ENCODE data around the gene SSUH2. TPM values are rescaled to one million over a fixed set of nuclear protein-coding genes. Genes with fewer than 3 reads are reported as not detected.

Gene SSUH2
- total RNA-seq, 1 donor from 2014 or later, result not detected

- Mint-ChIP-seq H3K27me3 (peaks cover 3% of the 10 kb centered on the region), H3K36me3 (ENCODE audit: low read depth) (no peaks in the 10 kb centered on the region), H3K4me3 (no peak overlapping the region), H3K9me3 (no peaks in the 10 kb centered on the region), H3K4me1 (peaks cover 6% of the 10 kb centered on the region), H3K27ac (no peak overlapping the region)
- ATAC-seq (ENCODE audit: low read depth), result no peak
- ChIA-PET CTCF (interaction anchor here (1.0 to 2.3 kb wide), 4 partner anchors 10 to 180 kb away, joined by 3 to 9 read pairs (median 3); no protein-coding TSS in a partner anchor), POLR2A (no interaction called here)
- no peak for TF ChIP-seq CTCF (IDR thresholded peaks at IDR 0.05)
- intact Hi-C loops (cut with micrococcal nuclease), result loop anchor here (10.0 kb wide), 1 partner anchor 297 kb away; no protein-coding TSS in a partner anchor
- DNase-seq, result no peak
Measured at GRCh38 chr3:8621872-8622271, 22.7 kb downstream of the SSUH2 start.

GRCh38 chr3:8621141-8621540 lies 23.5 kb downstream of the SSUH2 start:
- ChIA-PET POLR2A (no interaction called here), CTCF (interaction anchor here (1.1 to 2.3 kb wide), 2 partner anchors 11 to 179 kb away, joined by 3 to 9 read pairs; no protein-coding TSS in a partner anchor)
- Mint-ChIP-seq H3K9me3 (no peaks in the 10 kb centered on the region), H3K36me3 (ENCODE audit: low read depth) (no peaks in the 10 kb centered on the region), H3K4me1 (peaks cover 6% of the 10 kb centered on the region), H3K4me3 (no peak overlapping the region), H3K27me3 (peaks cover 3% of the 10 kb centered on the region), H3K27ac (no peak overlapping the region)
- DNase-seq (no peak), ATAC-seq (ENCODE audit: low read depth) (no peak)
- intact Hi-C loops (cut with micrococcal nuclease), result loop anchor here (10.0 kb wide), 1 partner anchor 296 kb away; no protein-coding TSS in a partner anchor
- TF ChIP-seq CTCF (IDR thresholded peaks at IDR 0.05), result no peak

- DNase-seq, result no peak
- Mint-ChIP-seq H3K27me3 (peaks cover 3% of the 10 kb centered on the region), H3K27ac (no peak overlapping the region), H3K4me3 (no peak overlapping the region), H3K36me3 (ENCODE audit: low read depth) (no peaks in the 10 kb centered on the region), H3K9me3 (no peaks in the 10 kb centered on the region), H3K4me1 (peaks cover 6% of the 10 kb centered on the region)
- ATAC-seq (ENCODE audit: low read depth), result no peak
- CTCF ChIA-PET, result no interaction called here
- POLR2A ChIA-PET, result no interaction called here
- TF ChIP-seq CTCF (IDR thresholded peaks at IDR 0.05), result no peak
- intact Hi-C loops (cut with micrococcal nuclease), result no loop called here
Measured at GRCh38 chr3:8619548-8619947, 25.1 kb downstream of the SSUH2 start.

GRCh38 chr3:8618950-8619349 lies 25.6 kb downstream of the SSUH2 start:
- TF ChIP-seq CTCF (IDR thresholded peaks at IDR 0.05), result no peak
- no peak overlapping the region for H3K27ac Mint-ChIP-seq
- ATAC-seq (ENCODE audit: low read depth) (no peak), DNase-seq (no peak)
- intact Hi-C loops (cut with micrococcal nuclease), result no loop called here
- ChIA-PET POLR2A (no interaction called here), CTCF (no interaction called here)
- H3K4me3 Mint-ChIP-seq, result no peak overlapping the region
- peaks cover 3% of the 10 kb centered on the region for H3K27me3 Mint-ChIP-seq
- H3K9me3 Mint-ChIP-seq, result no peaks in the 10 kb centered on the region
- peaks cover 6% of the 10 kb centered on the region for H3K4me1 Mint-ChIP-seq
- H3K36me3 Mint-ChIP-seq (ENCODE audit: low read depth), result no peaks in the 10 kb centered on the region

- no peak for DNase-seq
- H3K36me3 Mint-ChIP-seq (ENCODE audit: low read depth), result no peaks in the 10 kb centered on the region
- intact Hi-C loops (cut with micrococcal nuclease), result no loop called here
- H3K4me1 Mint-ChIP-seq, result peaks cover under 1% of the 10 kb centered on the region
- ChIA-PET CTCF (no interaction called here), POLR2A (no interaction called here)
- H3K27ac Mint-ChIP-seq, result no peak overlapping the region
- ATAC-seq (ENCODE audit: low read depth), result no peak
- H3K27me3 Mint-ChIP-seq, result peaks cover 3% of the 10 kb centered on the region
- TF ChIP-seq CTCF (IDR thresholded peaks at IDR 0.05), result no peak
- no peak overlapping the region for H3K4me3 Mint-ChIP-seq
- no peaks in the 10 kb centered on the region for H3K9me3 Mint-ChIP-seq
Measured at GRCh38 chr3:8617921-8618320, 26.7 kb downstream of the SSUH2 start.

Measured in activated B cell treated with CpG ODN at 0.5 μM for 24 hours (primary cell).